ENCODE measurements around the gene PRR11.
"Not testable (repeated sequence)": the region's sequence is repeated elsewhere in the genome, so short reads cannot be mapped to it uniquely, and the experiment has no call there.

PRR11 gene

DNA sequence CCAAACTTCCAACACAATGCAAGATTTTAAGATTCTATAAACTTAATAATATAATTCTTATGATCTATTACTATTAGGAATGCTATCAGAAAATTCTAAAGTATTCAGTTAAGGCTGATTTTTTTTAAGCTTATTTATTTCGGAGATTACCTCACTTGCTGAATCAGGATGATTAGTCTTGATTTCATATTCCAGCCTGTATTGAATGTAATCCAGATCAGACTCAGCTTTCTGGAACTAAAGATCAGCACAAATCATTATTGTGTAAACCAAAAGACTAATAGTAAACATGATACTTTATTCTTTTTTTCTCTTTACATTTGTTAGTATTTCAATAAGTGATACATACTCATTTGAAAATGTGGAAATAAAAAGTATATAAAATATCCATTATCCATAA lies 24.4 kb upstream of the PRR11 start:
- Histone ChIP-seq H3K79me2 (ENCODE audit: insufficient read depth, low read length) (peaks cover 98% of the 10 kb centered on the region), H3K36me3 (ENCODE audit: insufficient read depth, low read length) (peaks cover 40% of the 10 kb centered on the region), H3K4me3 (ENCODE audit: low read depth in 1 of 2, low read length in 2 of 2) (no peak overlapping the region), H3K9ac (ENCODE audit: low read depth, low read length) (no peak overlapping the region), H3K27me3 (ENCODE audit: insufficient read depth, low read length, poor library complexity) (no peaks in the 10 kb centered on the region), H3K9me3 (ENCODE audit: insufficient read depth, low read length, severe bottlenecking) (no peaks in the 10 kb centered on the region), H3K4me2 (ENCODE audit: insufficient read depth, low read length) (no peak overlapping the region), H2AFZ (ENCODE audit: low read depth, low read length) (no peak overlapping the region), H3K27ac (ENCODE audit: low read length) (no peak overlapping the region), H3K4me1 (ENCODE audit: insufficient read depth, low read length) (no peaks in the 10 kb centered on the region), H4K20me1 (ENCODE audit: insufficient read depth, low read length) (peaks cover 35% of the 10 kb centered on the region; the same call in 1 of the 2 replicates)
- no peak for DNase-seq
- TF ChIP-seq, protein P1, sequence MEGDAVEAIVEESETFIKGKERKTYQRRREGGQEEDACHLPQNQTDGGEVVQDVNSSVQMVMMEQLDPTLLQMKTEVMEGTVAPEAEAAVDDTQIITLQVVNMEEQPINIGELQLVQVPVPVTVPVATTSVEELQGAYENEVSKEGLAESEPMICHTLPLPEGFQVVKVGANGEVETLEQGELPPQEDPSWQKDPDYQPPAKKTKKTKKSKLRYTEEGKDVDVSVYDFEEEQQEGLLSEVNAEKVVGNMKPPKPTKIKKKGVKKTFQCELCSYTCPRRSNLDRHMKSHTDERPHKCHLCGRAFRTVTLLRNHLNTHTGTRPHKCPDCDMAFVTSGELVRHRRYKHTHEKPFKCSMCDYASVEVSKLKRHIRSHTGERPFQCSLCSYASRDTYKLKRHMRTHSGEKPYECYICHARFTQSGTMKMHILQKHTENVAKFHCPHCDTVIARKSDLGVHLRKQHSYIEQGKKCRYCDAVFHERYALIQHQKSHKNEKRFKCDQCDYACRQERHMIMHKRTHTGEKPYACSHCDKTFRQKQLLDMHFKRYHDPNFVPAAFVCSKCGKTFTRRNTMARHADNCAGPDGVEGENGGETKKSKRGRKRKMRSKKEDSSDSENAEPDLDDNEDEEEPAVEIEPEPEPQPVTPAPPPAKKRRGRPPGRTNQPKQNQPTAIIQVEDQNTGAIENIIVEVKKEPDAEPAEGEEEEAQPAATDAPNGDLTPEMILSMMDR (IDR thresholded peaks at IDR 0.05; ENCODE audit: borderline replicate concordance, extremely low read depth, low read length, poor library complexity, severe bottlenecking) = no peak
- TF ChIP-seq EZH2 (IDR thresholded peaks at IDR 0.05; ENCODE audit: borderline replicate concordance, low read depth, low read length, severe bottlenecking) = no peak
- no peak for ATAC-seq (ENCODE audit: insufficient read depth, low read depth)

DNA sequence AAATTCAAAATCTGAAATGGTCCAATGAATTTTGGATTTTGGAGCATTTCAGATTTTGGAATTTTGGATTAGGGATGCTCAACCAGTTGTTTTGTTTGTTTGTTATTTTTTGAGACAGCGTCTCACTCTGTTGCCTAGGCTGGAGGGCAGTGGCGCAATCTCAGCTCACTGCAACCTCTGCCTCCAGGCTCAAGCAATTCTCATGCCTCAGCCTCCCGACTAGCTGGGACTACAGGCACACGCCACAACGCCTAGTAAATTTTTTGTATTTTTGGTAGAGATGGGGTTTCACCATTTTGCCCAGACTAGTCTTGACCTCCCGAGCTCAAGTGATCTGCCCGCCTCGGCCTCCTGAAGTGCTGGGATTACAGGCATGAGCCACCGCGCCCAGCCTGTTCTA lies 17.2 kb upstream of the PRR11 start:
- ATAC-seq (ENCODE audit: insufficient read depth, low read depth); H3K27me3 ChIP-seq (ENCODE audit: insufficient read depth, low read length, poor library complexity): not testable (repeated sequence)

DNA sequence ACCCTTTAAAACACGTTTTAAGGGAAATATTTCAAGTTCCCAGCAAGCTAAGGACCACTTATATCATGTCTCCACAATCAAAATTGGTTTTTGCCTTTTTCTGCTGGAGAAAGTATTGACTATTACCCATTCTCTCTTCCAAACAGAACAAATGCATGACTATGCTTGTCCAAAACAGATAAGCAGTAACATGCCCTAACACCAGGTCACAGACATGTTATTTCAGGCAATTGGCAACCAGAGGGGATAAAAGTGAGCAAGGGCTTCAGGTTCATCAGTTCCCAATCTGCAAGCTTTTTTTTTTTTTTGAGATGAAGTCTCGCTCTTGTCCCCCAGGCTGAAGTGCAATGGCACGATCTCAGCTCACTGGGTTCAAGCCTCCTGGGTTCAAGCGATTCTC lies 15.6 kb upstream of the PRR11 start:
- Histone ChIP-seq H3K36me3 (ENCODE audit: insufficient read depth, low read length) (peaks cover 20% of the 10 kb centered on the region), H3K27me3 (ENCODE audit: insufficient read depth, low read length, poor library complexity) (no peaks in the 10 kb centered on the region), H3K9ac (ENCODE audit: low read depth, low read length) (no peak overlapping the region), H3K9me3 (ENCODE audit: insufficient read depth, low read length, severe bottlenecking) (no peaks in the 10 kb centered on the region), H3K4me2 (ENCODE audit: insufficient read depth, low read length) (no peak overlapping the region), H4K20me1 (ENCODE audit: insufficient read depth, low read length) (peaks cover 65% of the 10 kb centered on the region), H3K79me2 (ENCODE audit: insufficient read depth, low read length) (peaks cover 99% of the 10 kb centered on the region), H3K4me3 (ENCODE audit: low read depth in 1 of 2, low read length in 2 of 2) (no peak overlapping the region), H2AFZ (ENCODE audit: low read depth, low read length) (no peak overlapping the region), H3K4me1 (ENCODE audit: insufficient read depth, low read length) (no peaks in the 10 kb centered on the region), H3K27ac (ENCODE audit: low read length) (no peak overlapping the region)
- DNase-seq = no peak
- TF ChIP-seq EZH2 (IDR thresholded peaks at IDR 0.05; ENCODE audit: borderline replicate concordance, low read depth, low read length, severe bottlenecking) = no peak
- TF ChIP-seq, protein P1 (IDR thresholded peaks at IDR 0.05; ENCODE audit: borderline replicate concordance, extremely low read depth, low read length, poor library complexity, severe bottlenecking) = no peak
- no peak for ATAC-seq (ENCODE audit: insufficient read depth, low read depth)

More for the DNA sequence above, 17.2 kb upstream of the PRR11 start:
- H3K4me2 ChIP-seq (ENCODE audit: insufficient read depth, low read length); H3K9me3 ChIP-seq (ENCODE audit: insufficient read depth, low read length, severe bottlenecking); H3K9ac ChIP-seq (ENCODE audit: low read depth, low read length); H3K27ac ChIP-seq (ENCODE audit: low read length); H3K4me1 ChIP-seq (ENCODE audit: insufficient read depth, low read length); H2AFZ ChIP-seq (ENCODE audit: low read depth, low read length); H3K4me3 ChIP-seq (ENCODE audit: low read depth in 1 of 2, low read length in 2 of 2); DNase-seq; H3K36me3 ChIP-seq (ENCODE audit: insufficient read depth, low read length): not testable (repeated sequence)
- H3K79me2 ChIP-seq (ENCODE audit: insufficient read depth, low read length) = peaks cover 99% of the 10 kb centered on the region
- H4K20me1 ChIP-seq (ENCODE audit: insufficient read depth, low read length) = peaks cover 59% of the 10 kb centered on the region

DNA sequence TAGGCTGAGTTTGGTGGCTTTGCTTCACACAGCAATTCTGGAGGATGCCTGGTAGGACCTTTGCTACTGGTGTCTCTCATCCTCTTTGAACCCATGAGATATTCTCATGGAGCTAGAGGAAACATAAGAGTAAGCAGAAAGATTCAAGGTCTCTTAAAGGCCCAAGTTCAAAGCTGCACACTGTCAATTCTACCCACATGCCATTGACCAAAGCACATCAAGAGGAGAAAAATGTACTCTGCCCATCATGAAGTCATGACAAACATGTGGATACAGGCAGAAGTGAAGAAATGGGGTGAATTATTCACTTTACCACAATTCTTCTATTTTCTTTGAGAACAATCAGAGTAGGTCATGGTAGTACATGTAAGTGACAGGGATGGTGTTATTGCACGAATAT lies 13.7 kb upstream of the PRR11 start:
- no peak for DNase-seq
- no peak for ATAC-seq (ENCODE audit: insufficient read depth, low read depth)
- H3K36me3 ChIP-seq (ENCODE audit: insufficient read depth, low read length) = peaks cover 29% of the 10 kb centered on the region
- H3K9ac ChIP-seq (ENCODE audit: low read depth, low read length) = no peak overlapping the region
- peaks cover 69% of the 10 kb centered on the region for H4K20me1 ChIP-seq (ENCODE audit: insufficient read depth, low read length)
- H2AFZ ChIP-seq (ENCODE audit: low read depth, low read length) = no peak overlapping the region
- H3K4me3 ChIP-seq (ENCODE audit: low read depth in 1 of 2, low read length in 2 of 2) = no peak overlapping the region
- no peak overlapping the region for H3K27ac ChIP-seq (ENCODE audit: low read length)
- no peak for TF ChIP-seq EZH2 (IDR thresholded peaks at IDR 0.05; ENCODE audit: borderline replicate concordance, low read depth, low read length, severe bottlenecking)
- TF ChIP-seq, protein P1 (IDR thresholded peaks at IDR 0.05; ENCODE audit: borderline replicate concordance, extremely low read depth, low read length, poor library complexity, severe bottlenecking) = no peak
- H3K27me3 ChIP-seq (ENCODE audit: insufficient read depth, low read length, poor library complexity) = no peaks in the 10 kb centered on the region
- H3K9me3 ChIP-seq (ENCODE audit: insufficient read depth, low read length, severe bottlenecking) = no peaks in the 10 kb centered on the region
- no peak overlapping the region for H3K4me2 ChIP-seq (ENCODE audit: insufficient read depth, low read length)
- no peaks in the 10 kb centered on the region for H3K4me1 ChIP-seq (ENCODE audit: insufficient read depth, low read length)
- peaks cover 100% of the 10 kb centered on the region for H3K79me2 ChIP-seq (ENCODE audit: insufficient read depth, low read length)

Data from DND-41 (cell line).